K562 (cell line): ENCODE results near the gene ZNRF3. TPM values are rescaled to one million over a fixed set of nuclear protein-coding genes. Genes with fewer than 3 reads are reported as not detected.

Experiments
- ATAC-seq: fragments of 200-7000 bp; cut with Tn5 transposase; 3 replicates; pipeline ENCODE4 v1.9.1; 2020; ENCODE audit warnings: moderate library complexity
- BruUV-seq: library from RNA; stranded (reverse); fragments of 400-500 nt; replicated peaks from 2 replicates; lab custom pipeline; 2021; lab: Mats Ljungman, UMichigan
- CTCF ChIA-PET: fragments of 300-600 bp; formaldehyde crosslinking; extraction: SDS; loops from one replicate; lab custom pipeline; 2021; ENCODE audit warnings: low intra/inter-chr PET ratio; lab: Yijun Ruan, JAX
- POLR2A ChIA-PET: fragments of 300-600, 350-650 bp; sonication (Branson Sonifier 250); formaldehyde crosslinking; extraction: SDS; loops from one replicate; lab custom pipeline; 2021; ENCODE audit warnings: antibody characterized with exemption, inconsistent platforms; lab: Yijun Ruan, JAX
- DNase-seq, 4 experiments: peaks; one replicate each; pipeline versions ENCODE4 v3.0.0 to v3.0.0-alpha.2; 2011 to 2018; ENCODE audit warnings: low spot score in 3 of 4, mixed read lengths in 3 of 4; ENCODE audit errors: extremely low read depth in 1 of 4
- FAIRE-seq: peaks from 2 replicates; lab custom pipeline; 2011; peaks lifted over from hg19 to GRCh38; lab: Jason Lieb, UNC
- H2AFZ ChIP-seq: 2 replicates; pipeline ENCODE4 v1.6.0; 2011; ENCODE audit warnings: low read depth, low read length, control low read depth, inconsistent platforms
- H3K27ac ChIP-seq: fragments of 200-600 bp; 3 replicates; pipeline ENCODE4 v1.8.0; 2011; ENCODE audit warnings: low read depth, mild to moderate bottlenecking, control low read depth, inconsistent platforms, low read length, moderate library complexity, mixed read lengths; ENCODE audit errors: extremely low read depth
- H3K27me3 ChIP-seq, 2 experiments: fragments of 300-600 bp in 1 of 2; 2 replicates in 1 of 2; 3 replicates in 1 of 2; pipeline versions ENCODE4 v1.6.0 to v1.8.0; 2011; ENCODE audit warnings: inconsistent platforms in 2 of 2, low read length in 2 of 2, mild to moderate bottlenecking in 1 of 2, mixed read lengths in 1 of 2, moderate library complexity in 1 of 2; ENCODE audit not compliant: control insufficient read depth in 2 of 2, insufficient read depth in 2 of 2
- H3K36me3 ChIP-seq: fragments of 300-600 bp; 3 replicates; pipeline ENCODE4 v1.8.0; 2011; ENCODE audit warnings: mild to moderate bottlenecking, low read length, inconsistent platforms; ENCODE audit not compliant: control insufficient read depth, insufficient read depth
- H3K4me1 ChIP-seq, 2 experiments: fragments of 200-600 bp in 1 of 2; replicated peaks in 1 of 2; 2 replicates in 1 of 2; 3 replicates in 1 of 2; pipeline versions ENCODE4 v1.5.1 to v1.8.0; 2011; ENCODE audit warnings: inconsistent platforms in 2 of 2, low read length in 2 of 2, mild to moderate bottlenecking in 1 of 2, mixed read lengths in 1 of 2, moderate library complexity in 1 of 2; ENCODE audit not compliant: control insufficient read depth in 2 of 2, insufficient read depth in 2 of 2
- H3K4me2 ChIP-seq: 2 replicates; pipeline ENCODE4 v1.6.1; 2011; ENCODE audit warnings: low read length, control low read depth, inconsistent platforms, mixed read lengths; ENCODE audit not compliant: insufficient read depth
- H3K4me3 ChIP-seq: fragments of 200-600 bp; sonication (generic), shearing (Covaris generic); 2 replicates; pipeline ENCODE4 v1.5.1; 2016; ENCODE audit warnings: control low read depth, inconsistent platforms
- H3K79me2 ChIP-seq: fragments of 200-600 bp; 3 replicates; pipeline ENCODE4 v1.8.0; 2011; ENCODE audit warnings: low read length, inconsistent platforms; ENCODE audit not compliant: control insufficient read depth, insufficient read depth
- H3K9ac ChIP-seq, 2 experiments: 2 replicates each; pipeline versions ENCODE4 v1.6.0 to v1.6.1; 2011; ENCODE audit warnings: low read depth in 2 of 2, low read length in 2 of 2, control low read depth in 1 of 2, inconsistent platforms in 1 of 2, mild to moderate bottlenecking in 1 of 2, mixed read lengths in 1 of 2; ENCODE audit not compliant: insufficient read depth in 1 of 2
- H3K9me1 ChIP-seq: one replicate; pipeline ENCODE4 v1.6.0; 2011; ENCODE audit warnings: inconsistent platforms, mild to moderate bottlenecking, low read length, moderate library complexity; ENCODE audit not compliant: control insufficient read depth, insufficient read depth
- H3K9me3 ChIP-seq: replicated peaks from 2 replicates; pipeline ENCODE4 v1.5.1; 2011; ENCODE audit warnings: low read depth, low read length, inconsistent platforms; ENCODE audit not compliant: control insufficient read depth, insufficient read depth
- H4K20me1 ChIP-seq: replicated peaks from 2 replicates; pipeline ENCODE4 v1.6.1; 2011; ENCODE audit warnings: low read length, inconsistent platforms, mixed read lengths; ENCODE audit not compliant: control insufficient read depth, insufficient read depth
- BRD9 ChIP-seq: fragments of 450-650 bp; IDR thresholded peaks from 2 replicates; pipeline ENCODE4 v1.6.1; 2018; ENCODE audit warnings: low read depth; ENCODE audit not compliant: partially characterized antibody
- EHMT2 ChIP-seq: fragments of 450-650 bp; IDR thresholded peaks from 2 replicates; pipeline ENCODE4 v1.6.1; 2018; ENCODE audit warnings: antibody characterized with exemption
- JUND ChIP-seq, 2 experiments: IDR thresholded peaks; 2 replicates in 1 of 2; 3 replicates in 1 of 2; pipeline ENCODE4 v1.6.1; 2011; ENCODE audit warnings: borderline replicate concordance in 2 of 2, low read depth in 2 of 2, low read length in 2 of 2, improper control_type of control experiment in 1 of 2, missing biosample characterization in 1 of 2, missing genetic modification characterization in 1 of 2, missing genetic modification reagents in 1 of 2
- KDM5B ChIP-seq: fragments of 200-600 bp; sonication (generic); IDR thresholded peaks from 2 replicates; pipeline ENCODE4 v1.6.1; 2012; ENCODE audit warnings: low read depth, mild to moderate bottlenecking, moderate library complexity, low read length, control low read depth, inconsistent platforms; ENCODE audit not compliant: insufficient replicate concordance
- RBM14 ChIP-seq: fragments of 200-400 bp; formaldehyde crosslinking; IDR thresholded peaks from 2 replicates; pipeline ENCODE4 v1.6.1; 2018; ENCODE audit warnings: low read depth, mild to moderate bottlenecking, low read length, moderate library complexity, borderline replicate concordance; ENCODE audit not compliant: insufficient read depth
- TEAD4 ChIP-seq, 2 experiments: sonication (generic) in 1 of 2; formaldehyde crosslinking in 1 of 2; IDR thresholded peaks; 2 replicates each; pipeline versions ENCODE4 v1.6.1 to v1.8.0; 2012 to 2022; ENCODE audit warnings: borderline replicate concordance in 1 of 2, inconsistent platforms in 1 of 2, low read length in 1 of 2, mild to moderate bottlenecking in 1 of 2, missing genetic modification reagents in 1 of 2
- WGBS: fragments of 100-300 bp; shearing (Covaris generic); methylation state at CpG from one replicate; pipeline ENCODE4 v1.1.6; 2016; ENCODE audit warnings: low coverage, mixed read lengths; ENCODE audit not compliant: insufficient coverage; ENCODE audit errors: missing lambda C conversion rate; 5-methylcytosine and 5-hydroxymethylcytosine counted together
- in situ Hi-C: fragments of 300-500 bp; cut with MboI; formaldehyde crosslinking; loops from 4 replicates; pipeline ENCODE4 v1.15.0; 2018; ENCODE audit warnings: inconsistent platforms, mixed read lengths
- intact Hi-C: fragments of 100-400 bp; cut with micrococcal nuclease; formaldehyde crosslinking; loops from 2 replicates; pipeline ENCODE4 v1.14.2; 2022
- polyA plus RNA-seq, 8 experiments: library from polyadenylated mRNA; depleted of rRNA in 4 of 8; stranded (reverse) in 5 of 8; unstranded in 3 of 8; fragments of >200 nt; fragmentation: Nextera tagmentation in 2 of 8; fragmentation: Illumina TruSeq in 1 of 8; extraction: Ambion mirVana in 2 of 8; extraction: Trizol in 1 of 8; gene quantifications; 2 replicates each; pipeline versions ENCODE4 v1.2.1 to v1.2.3, GENCODE V29; 2011 to 2014; ENCODE audit warnings: inconsistent platforms in 1 of 8, missing spikeins in 1 of 8
- total RNA-seq, 7 experiments: library from RNA; depleted of rRNA in 6 of 7; stranded (reverse); fragments of >200 nt in 6 of 7; fragmentation: Illumina TruSeq in 2 of 7; extraction: Trizol in 2 of 7; gene quantifications; 2 replicates each; pipeline versions ENCODE4 v1.2.1 to v1.2.3, GENCODE V29; 2011 to 2021; ENCODE audit warnings: low replicate concordance in 1 of 7
- TF ChIP-seq, protein P1 (sequence below): fragments of 150-350 bp; conservative IDR thresholded peaks from 2 replicates; pipeline ENCODE4 v1.6.1; 2014; ENCODE audit warnings: low read length
- TF ChIP-seq, protein P2 (sequence below), 2 experiments: IDR thresholded peaks in 1 of 2; conservative IDR thresholded peaks in 1 of 2; 2 replicates each; pipeline ENCODE4 v1.6.1; 2016; ENCODE audit warnings: low read depth in 2 of 2, mild to moderate bottlenecking in 1 of 2, missing compliant biosample characterization in 1 of 2, missing genetic modification characterization in 1 of 2, moderate library complexity in 1 of 2
- TF ChIP-seq, protein P3 (sequence below): fragments of 250-450 bp; sonication (Bioruptor Pico); IDR thresholded peaks from 2 replicates; pipeline ENCODE4 v1.9.0; 2021; ENCODE audit warnings: mild to moderate bottlenecking, inconsistent platforms

The ZNRF3 gene
- total and polyA plus RNA-seq, 9 of the 15 experiments (the other 6 are each of a cell fraction or from before 2014, with no cell fraction given) = 0.41 to 5.9 (median 1.7) TPM

DNA sequence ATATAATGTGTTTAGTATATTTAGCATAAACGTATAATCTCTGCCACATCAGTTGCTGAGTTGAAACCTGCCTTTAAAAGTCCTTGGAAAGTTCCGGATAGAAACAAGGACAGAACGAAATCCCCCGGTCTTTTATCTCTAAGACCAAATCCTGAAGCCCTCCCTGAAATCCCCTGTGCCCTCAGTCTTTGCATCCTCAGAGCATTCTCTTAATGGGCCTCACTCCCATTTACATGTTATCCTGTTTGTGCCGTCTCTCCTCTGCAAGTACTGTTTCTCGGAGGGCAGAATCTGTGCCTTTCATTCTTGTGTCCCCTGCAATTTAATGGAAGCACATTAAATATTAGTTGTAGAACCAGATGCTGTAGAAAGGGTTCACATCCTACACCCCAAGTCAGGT, 56.0 kb downstream of the ZNRF3 start:
- Histone ChIP-seq H2AFZ (no peak overlapping the region), H3K9ac (no peak overlapping the region), H4K20me1 (0 out of 2 replicates have a peak, but pooled peaks cover 3% of the 10 kb centered on the region), H3K4me3 (no peak overlapping the region), H3K36me3 (no peaks in the 10 kb centered on the region), H3K9me3 (no peaks in the 10 kb centered on the region), H3K27me3 (no peaks in the 10 kb centered on the region), H3K4me1 (no peaks in the 10 kb centered on the region; a peak in 1 of 5 replicates), H3K27ac (no peak overlapping the region), H3K9me1 (no peaks in the 10 kb centered on the region), H3K4me2 (no peak overlapping the region), H3K79me2 (peaks cover 3% of the 10 kb centered on the region; the same call in 1 of the 3 replicates)
- no peak for TF ChIP-seq EHMT2
- no peak for TF ChIP-seq TEAD4 (IDR thresholded peaks at IDR 0.05; ENCODE audit: low read length)
- no peak for TF ChIP-seq TEAD4 (CRISPR knock-in tag; IDR thresholded peaks at IDR 0.05; ENCODE audit: borderline replicate concordance)
- TF ChIP-seq, protein P1, sequence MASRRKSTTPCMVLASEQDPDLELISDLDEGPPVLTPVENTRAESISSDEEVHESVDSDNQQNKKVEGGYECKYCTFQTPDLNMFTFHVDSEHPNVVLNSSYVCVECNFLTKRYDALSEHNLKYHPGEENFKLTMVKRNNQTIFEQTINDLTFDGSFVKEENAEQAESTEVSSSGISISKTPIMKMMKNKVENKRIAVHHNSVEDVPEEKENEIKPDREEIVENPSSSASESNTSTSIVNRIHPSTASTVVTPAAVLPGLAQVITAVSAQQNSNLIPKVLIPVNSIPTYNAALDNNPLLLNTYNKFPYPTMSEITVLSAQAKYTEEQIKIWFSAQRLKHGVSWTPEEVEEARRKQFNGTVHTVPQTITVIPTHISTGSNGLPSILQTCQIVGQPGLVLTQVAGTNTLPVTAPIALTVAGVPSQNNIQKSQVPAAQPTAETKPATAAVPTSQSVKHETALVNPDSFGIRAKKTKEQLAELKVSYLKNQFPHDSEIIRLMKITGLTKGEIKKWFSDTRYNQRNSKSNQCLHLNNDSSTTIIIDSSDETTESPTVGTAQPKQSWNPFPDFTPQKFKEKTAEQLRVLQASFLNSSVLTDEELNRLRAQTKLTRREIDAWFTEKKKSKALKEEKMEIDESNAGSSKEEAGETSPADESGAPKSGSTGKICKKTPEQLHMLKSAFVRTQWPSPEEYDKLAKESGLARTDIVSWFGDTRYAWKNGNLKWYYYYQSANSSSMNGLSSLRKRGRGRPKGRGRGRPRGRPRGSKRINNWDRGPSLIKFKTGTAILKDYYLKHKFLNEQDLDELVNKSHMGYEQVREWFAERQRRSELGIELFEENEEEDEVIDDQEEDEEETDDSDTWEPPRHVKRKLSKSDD = no peak
- TF ChIP-seq, protein P2, sequence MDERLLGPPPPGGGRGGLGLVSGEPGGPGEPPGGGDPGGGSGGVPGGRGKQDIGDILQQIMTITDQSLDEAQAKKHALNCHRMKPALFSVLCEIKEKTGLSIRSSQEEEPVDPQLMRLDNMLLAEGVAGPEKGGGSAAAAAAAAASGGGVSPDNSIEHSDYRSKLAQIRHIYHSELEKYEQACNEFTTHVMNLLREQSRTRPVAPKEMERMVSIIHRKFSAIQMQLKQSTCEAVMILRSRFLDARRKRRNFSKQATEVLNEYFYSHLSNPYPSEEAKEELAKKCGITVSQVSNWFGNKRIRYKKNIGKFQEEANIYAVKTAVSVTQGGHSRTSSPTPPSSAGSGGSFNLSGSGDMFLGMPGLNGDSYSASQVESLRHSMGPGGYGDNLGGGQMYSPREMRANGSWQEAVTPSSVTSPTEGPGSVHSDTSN (CRISPR knock-in tag; IDR thresholded peaks at IDR 0.05; ENCODE audit: low read depth) = no peak
- TF ChIP-seq, protein P2 (tag; conservative IDR thresholded peaks at IDR 0.05; ENCODE audit: low read depth) = no peak
- TF ChIP-seq, protein P3, sequence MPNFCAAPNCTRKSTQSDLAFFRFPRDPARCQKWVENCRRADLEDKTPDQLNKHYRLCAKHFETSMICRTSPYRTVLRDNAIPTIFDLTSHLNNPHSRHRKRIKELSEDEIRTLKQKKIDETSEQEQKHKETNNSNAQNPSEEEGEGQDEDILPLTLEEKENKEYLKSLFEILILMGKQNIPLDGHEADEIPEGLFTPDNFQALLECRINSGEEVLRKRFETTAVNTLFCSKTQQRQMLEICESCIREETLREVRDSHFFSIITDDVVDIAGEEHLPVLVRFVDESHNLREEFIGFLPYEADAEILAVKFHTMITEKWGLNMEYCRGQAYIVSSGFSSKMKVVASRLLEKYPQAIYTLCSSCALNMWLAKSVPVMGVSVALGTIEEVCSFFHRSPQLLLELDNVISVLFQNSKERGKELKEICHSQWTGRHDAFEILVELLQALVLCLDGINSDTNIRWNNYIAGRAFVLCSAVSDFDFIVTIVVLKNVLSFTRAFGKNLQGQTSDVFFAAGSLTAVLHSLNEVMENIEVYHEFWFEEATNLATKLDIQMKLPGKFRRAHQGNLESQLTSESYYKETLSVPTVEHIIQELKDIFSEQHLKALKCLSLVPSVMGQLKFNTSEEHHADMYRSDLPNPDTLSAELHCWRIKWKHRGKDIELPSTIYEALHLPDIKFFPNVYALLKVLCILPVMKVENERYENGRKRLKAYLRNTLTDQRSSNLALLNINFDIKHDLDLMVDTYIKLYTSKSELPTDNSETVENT (CRISPR knock-in tag) = no peak
- TF ChIP-seq BRD9 = no peak
- TF ChIP-seq RBM14 = no peak
- no peak for TF ChIP-seq JUND (IDR thresholded peaks at IDR 0.05; ENCODE audit: borderline replicate concordance, low read depth, low read length)
- no peak for TF ChIP-seq JUND (tag; IDR thresholded peaks at IDR 0.05; ENCODE audit: borderline replicate concordance, low read depth, low read length)
- no peak for TF ChIP-seq KDM5B
- BruUV-seq = no TSS peak
- 62% methylated on average over 6 of the region's 6 CpGs for WGBS
- ChIA-PET CTCF (no interaction called here), POLR2A (no interaction called here)
- intact Hi-C loops = no loop called here
- DNase-seq (no peak), FAIRE-seq (no peak), ATAC-seq (no peak)
- in situ Hi-C loops = no loop called here
